Activated naive CD4-positive, alpha-beta T cell treated with anti-CD3 and anti-CD28 coated beads, Interleukin-2, amount 50 U/mL, for 24 hours (primary cell): ENCODE results near the gene CELA1.
"Not testable (repeated sequence)": the region's sequence is repeated elsewhere in the genome, so short reads cannot be mapped to it uniquely, and the experiment has no call there.

ENCODE experiments used
- H3K27ac Mint-ChIP-seq: one replicate; pipeline ENCODE4 v1.8.0; 2021; ENCODE audit warnings: mild to moderate bottlenecking, mixed read lengths
- H3K27me3 Mint-ChIP-seq: one replicate; pipeline ENCODE4 v1.8.0; 2021; ENCODE audit warnings: mixed read lengths
- H3K36me3 Mint-ChIP-seq: one replicate; pipeline ENCODE4 v1.8.0; 2021; ENCODE audit warnings: mixed read lengths
- H3K4me1 Mint-ChIP-seq: one replicate; pipeline ENCODE4 v1.8.0; 2021; ENCODE audit warnings: mixed read lengths
- H3K4me3 Mint-ChIP-seq: one replicate; pipeline ENCODE4 v1.8.0; 2021; ENCODE audit warnings: mild to moderate bottlenecking, mixed read lengths
- H3K9me3 Mint-ChIP-seq: one replicate; pipeline ENCODE4 v1.8.0; 2021; ENCODE audit warnings: mixed read lengths

CELA1 gene

DNA sequence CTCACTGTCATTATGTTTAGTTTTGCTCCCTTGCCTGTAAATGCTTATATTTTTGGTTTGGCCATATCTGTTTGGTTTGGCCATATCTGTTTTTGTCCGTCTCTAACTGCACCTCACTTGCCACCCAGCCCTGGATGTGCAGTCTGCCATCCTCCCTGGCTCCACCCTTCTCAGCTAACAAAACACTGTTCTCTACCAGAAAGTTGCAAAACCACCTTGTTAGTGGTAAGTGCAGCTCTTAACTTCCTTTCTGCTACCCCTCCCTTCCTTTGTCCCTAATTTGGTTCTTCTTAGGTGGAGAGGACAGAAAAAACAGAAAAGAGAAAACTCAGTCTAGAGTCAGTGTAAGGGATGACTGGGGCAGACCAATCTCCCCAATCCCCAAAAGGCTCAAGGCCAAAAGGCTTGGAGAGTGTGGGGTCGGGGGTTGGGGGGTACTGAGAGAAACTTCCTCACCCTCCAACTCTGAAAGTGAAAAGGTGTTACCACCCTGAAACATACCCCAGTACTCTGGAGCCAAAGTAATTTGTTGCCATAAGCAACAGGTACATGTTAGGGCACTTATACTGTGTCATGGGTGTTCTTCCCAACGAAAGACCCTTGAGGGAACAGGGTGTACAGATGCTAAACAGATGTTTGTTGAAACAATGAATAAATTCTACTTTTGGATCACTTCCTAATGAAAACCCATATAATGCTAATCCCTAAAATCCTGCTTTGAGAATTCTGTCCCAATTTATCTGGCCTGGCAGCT is 27.5 kb downstream of the CELA1 start:
- Mint-ChIP-seq H3K4me1 (peaks cover 83% of the 10 kb centered on the region), H3K27ac (peak overlapping the region; percentile 96), H3K36me3 (peaks cover 20% of the 10 kb centered on the region), H3K9me3 (no peaks in the 10 kb centered on the region), H3K4me3 (peak overlapping the region; percentile 64), H3K27me3 (no peaks in the 10 kb centered on the region)

DNA sequence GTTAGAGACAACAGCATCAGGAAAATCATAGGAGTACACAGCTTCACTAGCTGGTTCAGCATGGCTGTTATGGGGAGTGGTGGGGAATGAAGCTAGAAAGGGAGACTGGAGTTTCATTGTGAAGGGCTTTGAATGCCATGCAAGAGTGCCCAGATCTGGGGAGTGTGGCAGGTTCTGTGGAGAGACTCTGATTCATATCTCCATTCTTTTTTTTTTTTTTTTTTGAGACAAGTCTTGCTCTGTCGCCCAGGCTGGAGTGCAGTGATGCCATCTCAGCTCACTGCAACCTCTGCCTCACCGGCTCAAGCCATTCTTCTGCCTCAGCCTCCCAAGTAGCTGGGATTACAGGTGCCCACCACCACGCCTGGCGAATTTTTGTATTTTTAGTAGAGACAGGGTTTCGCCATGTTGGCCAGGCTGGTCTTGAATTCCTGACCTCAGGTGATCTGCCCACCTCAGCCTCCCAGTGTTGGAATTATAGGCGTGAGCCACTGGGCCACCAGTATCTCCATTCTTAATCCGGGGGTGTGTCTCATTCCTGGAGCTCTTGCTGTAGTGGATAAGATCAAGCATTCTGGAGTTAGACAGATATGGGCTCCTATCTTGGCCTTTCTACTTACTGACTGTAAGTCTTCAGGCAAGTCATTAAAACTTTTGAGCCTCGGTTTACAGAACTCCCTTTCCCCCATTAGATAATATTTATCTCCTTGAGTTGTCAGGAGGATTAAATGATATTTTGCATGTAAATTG is 28.2 kb downstream of the CELA1 start:
- not testable (repeated sequence) for H3K9me3 Mint-ChIP-seq, H3K27me3 Mint-ChIP-seq
- H3K27ac Mint-ChIP-seq, result peak overlapping the region; percentile 81
- H3K36me3 Mint-ChIP-seq, result peaks cover 21% of the 10 kb centered on the region
- H3K4me3 Mint-ChIP-seq, result peak overlapping the region; percentile 64
- peaks cover 83% of the 10 kb centered on the region for H3K4me1 Mint-ChIP-seq

GRCh38 chr12:51311389-51311788 is 35.1 kb downstream of the CELA1 start:
- Mint-ChIP-seq H3K27ac (no peak overlapping the region), H3K4me3 (no peak overlapping the region), H3K36me3 (peaks cover 18% of the 10 kb centered on the region), H3K9me3 (no peaks in the 10 kb centered on the region), H3K27me3 (no peaks in the 10 kb centered on the region), H3K4me1 (peaks cover 74% of the 10 kb centered on the region)

GRCh38 chr12:51307655-51308593 is 38.6 kb downstream of the CELA1 start:
- Mint-ChIP-seq H3K36me3 (peaks cover 15% of the 10 kb centered on the region), H3K4me3 (no peak overlapping the region), H3K27ac (peak overlapping the region; percentile 90), H3K9me3 (no peaks in the 10 kb centered on the region), H3K4me1 (peaks cover 74% of the 10 kb centered on the region), H3K27me3 (no peaks in the 10 kb centered on the region)

DNA sequence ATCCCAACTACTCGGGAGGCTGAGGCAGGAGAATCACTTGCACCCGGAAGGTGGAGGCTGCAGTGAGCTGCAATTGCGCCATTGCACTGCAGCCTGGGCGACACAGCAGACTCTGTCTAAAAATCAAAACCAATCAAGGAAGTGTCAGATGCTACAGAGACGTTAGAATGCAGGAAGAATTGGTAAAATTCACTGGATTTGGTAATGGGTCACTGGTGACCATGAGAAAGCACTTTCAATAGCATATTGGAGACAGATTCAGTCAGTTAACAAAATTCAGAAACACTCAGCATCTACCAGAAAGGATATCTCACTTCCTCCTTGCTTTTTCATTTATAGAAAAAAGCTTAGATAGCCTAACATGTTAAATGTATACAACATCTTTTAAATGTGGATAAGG is 40.0 kb downstream of the CELA1 start:
- H3K9me3 Mint-ChIP-seq, result no peaks in the 10 kb centered on the region
- no peak overlapping the region for H3K4me3 Mint-ChIP-seq
- H3K27me3 Mint-ChIP-seq, result no peaks in the 10 kb centered on the region
- peaks cover 74% of the 10 kb centered on the region for H3K4me1 Mint-ChIP-seq
- H3K27ac Mint-ChIP-seq, result peak overlapping the region; percentile 35
- peaks cover 13% of the 10 kb centered on the region for H3K36me3 Mint-ChIP-seq

DNA sequence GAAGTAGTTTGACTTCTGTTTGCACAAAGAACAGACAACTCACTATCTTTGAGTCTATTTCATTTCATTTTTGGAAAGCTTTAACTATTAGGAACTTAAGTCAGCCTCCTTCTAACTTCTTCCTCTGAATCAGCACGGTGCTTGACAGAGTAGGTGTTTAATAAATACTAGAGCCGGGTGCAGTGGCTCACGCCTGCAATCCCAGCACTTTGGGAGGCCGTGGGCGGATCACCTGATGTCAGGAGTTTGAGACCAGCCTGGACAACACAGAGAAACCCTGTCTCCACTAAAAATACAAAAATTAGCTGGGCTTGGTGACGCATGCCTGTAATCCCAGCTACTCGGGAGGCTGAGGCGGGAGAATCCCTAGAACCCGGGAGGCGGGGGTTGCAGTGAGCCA is 45.7 kb downstream of the CELA1 start:
- not testable (repeated sequence) for H3K4me3 Mint-ChIP-seq, H3K27me3 Mint-ChIP-seq, H3K9me3 Mint-ChIP-seq
- H3K36me3 Mint-ChIP-seq, result peaks cover 11% of the 10 kb centered on the region
- H3K4me1 Mint-ChIP-seq, result peaks cover 28% of the 10 kb centered on the region
- peak overlapping the region; percentile 80 for H3K27ac Mint-ChIP-seq

- Mint-ChIP-seq H3K4me1 (peaks cover 25% of the 10 kb centered on the region), H3K4me3 (no peak overlapping the region), H3K9me3 (no peaks in the 10 kb centered on the region), H3K27ac (no peak overlapping the region), H3K27me3 (no peaks in the 10 kb centered on the region), H3K36me3 (peaks cover 7% of the 10 kb centered on the region)
These were observed 50.8 kb downstream of the CELA1 start for GRCh38 chr12:51295651-51296050.

DNA sequence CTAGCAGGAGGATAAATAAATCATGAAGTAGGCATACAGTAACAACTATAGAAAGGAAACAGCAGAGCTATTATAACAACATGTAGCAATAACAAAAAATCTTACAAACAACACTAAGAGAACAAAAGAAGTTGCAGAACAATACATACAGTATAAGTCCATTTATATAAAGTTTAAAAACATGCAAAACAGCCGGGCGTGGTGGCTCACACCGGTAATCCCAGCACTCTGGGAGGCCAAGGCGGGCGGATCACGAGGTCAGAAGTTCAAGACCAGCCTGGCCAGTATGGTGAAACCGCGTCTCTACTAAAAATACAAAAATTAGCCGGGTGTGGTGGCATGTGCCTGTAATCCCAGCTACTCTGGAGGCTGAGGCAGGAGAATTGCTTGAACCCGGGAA is 52.4 kb downstream of the CELA1 start:
- H3K4me3 Mint-ChIP-seq, H3K36me3 Mint-ChIP-seq, H3K27me3 Mint-ChIP-seq, H3K9me3 Mint-ChIP-seq: not testable (repeated sequence)
- H3K27ac Mint-ChIP-seq, result peak overlapping the region; percentile 89
- peaks cover 24% of the 10 kb centered on the region for H3K4me1 Mint-ChIP-seq

DNA sequence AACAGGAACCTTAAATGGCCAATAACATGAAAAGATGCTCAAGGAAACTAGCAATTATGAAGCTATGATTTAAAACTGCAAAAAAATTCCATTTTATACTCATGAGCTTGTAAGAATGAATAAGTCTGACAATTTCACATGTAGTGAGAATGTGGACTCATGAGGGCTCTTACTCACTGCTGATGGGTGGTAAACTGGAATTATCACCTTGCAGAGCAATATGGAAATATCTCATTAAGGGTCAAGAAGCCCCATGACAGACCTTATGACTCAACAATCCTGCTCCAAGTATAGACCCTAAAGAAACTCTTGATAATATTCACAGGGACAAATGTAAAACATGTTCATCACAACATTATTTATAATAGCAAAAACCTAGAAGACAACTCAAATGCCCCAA is 52.8 kb downstream of the CELA1 start:
- Mint-ChIP-seq H3K4me3 (no peak overlapping the region), H3K4me1 (peaks cover 24% of the 10 kb centered on the region), H3K27me3 (no peaks in the 10 kb centered on the region), H3K36me3 (peaks cover 2% of the 10 kb centered on the region), H3K27ac (peak overlapping the region; percentile 89), H3K9me3 (no peaks in the 10 kb centered on the region)

DNA sequence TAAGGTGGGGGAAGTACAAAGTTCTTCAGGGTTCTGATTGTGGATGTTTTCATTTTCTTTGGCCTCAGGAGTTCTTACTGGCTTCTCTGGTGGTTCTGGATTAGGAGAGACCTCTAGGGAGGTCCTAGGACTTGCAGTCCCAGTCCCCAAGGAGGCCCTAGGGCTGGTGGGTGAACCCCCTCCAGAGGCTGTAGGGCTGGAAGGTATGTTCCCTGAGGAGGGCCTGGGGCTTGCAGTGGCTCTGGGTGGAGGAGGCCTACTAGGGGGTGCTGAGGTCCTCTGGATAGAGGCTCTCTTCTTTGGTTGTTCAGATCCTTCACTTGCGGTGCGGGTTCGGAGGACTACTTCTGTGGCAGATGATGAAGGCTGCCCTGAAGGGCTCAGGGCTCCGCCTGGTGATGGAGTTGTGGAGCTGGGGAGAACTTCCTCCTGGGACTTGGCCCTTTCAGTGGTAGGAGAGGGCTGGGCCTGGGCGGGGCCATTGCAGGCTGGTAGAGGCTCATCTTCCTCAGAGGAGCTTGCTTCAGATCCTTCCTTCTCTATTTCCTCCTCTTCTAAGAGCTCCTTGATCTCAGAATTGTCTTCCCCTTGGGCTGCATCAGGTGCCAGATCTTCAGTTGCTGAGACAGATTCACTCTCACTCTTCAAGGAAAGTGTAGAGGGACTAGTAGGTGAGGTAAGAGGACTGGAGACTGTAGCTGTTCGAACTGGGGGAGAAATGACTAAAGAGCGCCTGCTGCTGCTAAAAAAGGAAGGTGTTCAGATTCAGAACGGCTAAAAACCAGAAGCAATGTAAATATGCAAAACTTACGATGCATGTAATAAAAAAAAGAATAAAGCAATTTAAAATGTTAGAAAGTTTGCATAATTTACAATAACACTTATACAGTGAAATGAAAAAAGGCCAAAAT is 54.6 kb downstream of the CELA1 start:
- peak overlapping the region; percentile 86 for H3K27ac Mint-ChIP-seq
- H3K36me3 Mint-ChIP-seq, H3K27me3 Mint-ChIP-seq, H3K4me3 Mint-ChIP-seq, H3K9me3 Mint-ChIP-seq: not testable (repeated sequence)
- peaks cover 24% of the 10 kb centered on the region for H3K4me1 Mint-ChIP-seq

- no peaks in the 10 kb centered on the region for H3K27me3 Mint-ChIP-seq
- no peaks in the 10 kb centered on the region for H3K36me3 Mint-ChIP-seq
- H3K4me3 Mint-ChIP-seq, result no peak overlapping the region
- peaks cover 3% of the 10 kb centered on the region for H3K4me1 Mint-ChIP-seq
- H3K27ac Mint-ChIP-seq, result peak overlapping the region; percentile 77
- no peaks in the 10 kb centered on the region for H3K9me3 Mint-ChIP-seq
These were observed 60.6 kb downstream of the CELA1 start for GRCh38 chr12:51285843-51286242.

DNA sequence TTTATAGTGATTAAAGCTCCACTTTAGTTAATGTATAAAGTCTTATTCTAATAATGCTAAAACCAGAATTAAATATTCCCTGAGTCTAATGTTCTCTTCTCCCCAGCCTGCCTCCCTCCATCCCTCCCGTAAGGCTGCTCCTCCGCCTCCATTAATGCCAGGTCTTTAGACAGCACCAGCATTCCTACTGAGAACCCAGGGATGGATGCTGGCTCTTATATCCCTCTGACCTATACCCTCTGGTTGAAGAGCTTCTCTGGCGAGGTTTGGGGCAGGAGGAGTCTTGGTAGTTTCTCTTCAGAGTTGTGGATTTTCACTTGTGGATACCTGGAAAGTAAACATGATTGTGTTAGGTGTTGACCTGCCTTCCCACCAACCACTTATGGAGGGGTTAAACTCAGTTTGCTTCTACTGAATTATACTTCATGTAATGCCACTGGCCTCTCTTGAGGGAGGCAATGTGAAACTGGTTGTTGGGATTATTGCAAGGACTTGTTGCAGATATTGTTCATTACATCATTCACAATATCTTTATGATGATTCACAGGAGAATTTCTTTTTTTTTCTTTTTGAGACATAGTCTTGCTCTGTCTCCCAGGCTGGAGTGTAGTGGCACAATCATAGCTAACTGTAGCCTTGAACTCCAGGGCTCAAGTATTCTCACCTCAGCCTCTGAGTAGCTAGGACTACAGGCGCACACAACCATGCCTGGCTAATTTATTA is 65.1 kb downstream of the CELA1 start:
- H3K4me1 Mint-ChIP-seq, result no peaks in the 10 kb centered on the region
- H3K36me3 Mint-ChIP-seq, result no peaks in the 10 kb centered on the region
- no peaks in the 10 kb centered on the region for H3K9me3 Mint-ChIP-seq
- no peaks in the 10 kb centered on the region for H3K27me3 Mint-ChIP-seq
- peak overlapping the region; percentile 77 for H3K27ac Mint-ChIP-seq
- H3K4me3 Mint-ChIP-seq, result no peak overlapping the region
